K562 (cell line): Measurements from ENCODE around the gene FOLR2. TPM values are rescaled to one million over a fixed set of nuclear protein-coding genes. Genes with fewer than 3 reads are reported as not detected.

ENCODE experiments used
- ARID4B ChIP-seq: sonication (generic); formaldehyde crosslinking; IDR thresholded peaks from 2 replicates; pipeline ENCODE4 v1.8.0; 2022; ENCODE audit warnings: mild to moderate bottlenecking, missing genetic modification reagents
- ATF6 ChIP-seq: sonication (generic); formaldehyde crosslinking; IDR thresholded peaks from 2 replicates; pipeline ENCODE4 v1.4.0; 2020; ENCODE audit warnings: mild to moderate bottlenecking, missing genetic modification reagents
- HDAC2 ChIP-seq: fragments of 450-650 bp; IDR thresholded peaks from 2 replicates; pipeline ENCODE4 v1.6.1; 2016; ENCODE audit warnings: mild to moderate bottlenecking
- KAT8 ChIP-seq: fragments of 450-650 bp; IDR thresholded peaks from 2 replicates; pipeline ENCODE4 v1.6.1; 2016; ENCODE audit warnings: low read depth, mild to moderate bottlenecking
- RERE ChIP-seq: sonication (generic); formaldehyde crosslinking; IDR thresholded peaks from 2 replicates; pipeline ENCODE4 v1.8.0; 2023; ENCODE audit warnings: missing genetic modification reagents, mild to moderate bottlenecking, borderline replicate concordance
- SIRT6 ChIP-seq: IDR thresholded peaks from one replicate; pipeline ENCODE4 v1.6.1; 2012; ENCODE audit warnings: low read depth, mild to moderate bottlenecking, control low read depth, inconsistent platforms, low read length, moderate library complexity
- SMARCC2 ChIP-seq: fragments of 450-650 bp; IDR thresholded peaks from 2 replicates; pipeline ENCODE4 v1.6.1; 2017; ENCODE audit warnings: antibody characterized with exemption, moderate library complexity, mild to moderate bottlenecking, low read depth
- polyA plus RNA-seq, 8 experiments: library from polyadenylated mRNA; depleted of rRNA in 4 of 8; stranded (reverse) in 5 of 8; unstranded in 3 of 8; fragments of >200 nt; fragmentation: Nextera tagmentation in 2 of 8; fragmentation: Illumina TruSeq in 1 of 8; extraction: Ambion mirVana in 2 of 8; extraction: Trizol in 1 of 8; gene quantifications; 2 replicates each; pipeline versions ENCODE4 v1.2.1 to v1.2.3, GENCODE V29; 2011 to 2014; ENCODE audit warnings: inconsistent platforms in 1 of 8, missing spikeins in 1 of 8
- total RNA-seq, 7 experiments: library from RNA; depleted of rRNA in 6 of 7; stranded (reverse); fragments of >200 nt in 6 of 7; fragmentation: Illumina TruSeq in 2 of 7; extraction: Trizol in 2 of 7; gene quantifications; 2 replicates each; pipeline versions ENCODE4 v1.2.1 to v1.2.3, GENCODE V29; 2011 to 2021; ENCODE audit warnings: low replicate concordance in 1 of 7

FOLR2 gene
- total and polyA plus RNA-seq, 9 of the 15 experiments (the other 6 are each of a cell fraction or from before 2014, with no cell fraction given) = 0.27 TPM; not detected in 8

GRCh38 chr11:72174302-72175070 lies 42.1 kb upstream of the FOLR2 start (continued):
- no peak for TF ChIP-seq ATF6 (CRISPR knock-in tag)
- TF ChIP-seq SMARCC2 = no peak
- TF ChIP-seq KAT8 = no peak
- TF ChIP-seq ARID4B (CRISPR knock-in tag) = no peak
- TF ChIP-seq RERE = no peak
- TF ChIP-seq HDAC2 = no peak
- no peak for TF ChIP-seq SIRT6
